Activated CD4-positive, alpha-beta memory T cell treated with anti-CD3 and anti-CD28 coated beads, Interleukin-2, amount 10 ng/mL, durations not matched to agents 7 days and 5 days (primary cell): Measurements from ENCODE around the gene FSTL4. TPM values are rescaled to one million over a fixed set of nuclear protein-coding genes. Genes with fewer than 3 reads are reported as not detected.

ENCODE experiments used
- CTCF ChIA-PET: fragments of 350-600 bp; sonication (Branson Sonifier 250); formaldehyde crosslinking; loops from one replicate; lab custom pipeline; 2021; ENCODE audit warnings: antibody characterized with exemption, inconsistent platforms; lab: Charles Lee
- POLR2A ChIA-PET: fragments of 350-600 bp; sonication (Branson Sonifier 250); formaldehyde crosslinking; loops from one replicate; lab custom pipeline; 2021; ENCODE audit warnings: antibody characterized with exemption; lab: Charles Lee
- DNase-seq: peaks from one replicate; pipeline ENCODE4 v3.0.0-alpha.2; 2020
- H3K27ac Mint-ChIP-seq: one replicate; pipeline ENCODE4 v1.8.0; 2021; ENCODE audit warnings: mild to moderate bottlenecking, mixed read lengths
- H3K27me3 Mint-ChIP-seq: one replicate; pipeline ENCODE4 v1.8.0; 2021; ENCODE audit warnings: mixed read lengths
- H3K36me3 Mint-ChIP-seq: one replicate; pipeline ENCODE4 v1.8.0; 2021; ENCODE audit warnings: low read depth, mixed read lengths
- H3K4me1 Mint-ChIP-seq: one replicate; pipeline ENCODE4 v1.8.0; 2021; ENCODE audit warnings: mixed read lengths
- H3K4me3 Mint-ChIP-seq: one replicate; pipeline ENCODE4 v1.8.0; 2021; ENCODE audit warnings: mild to moderate bottlenecking, mixed read lengths
- H3K9me3 Mint-ChIP-seq: one replicate; pipeline ENCODE4 v1.8.0; 2021; ENCODE audit warnings: mixed read lengths
- total RNA-seq, 2 experiments: library from RNA; stranded (reverse); gene quantifications; one replicate each; pipeline ENCODE4 v1.2.3, GENCODE V29; 2021

The FSTL4 gene
- total RNA-seq, 2 experiments from 2014 or later = not detected

- H3K4me1 Mint-ChIP-seq = peaks cover 8% of the 10 kb centered on the region
- DNase-seq = no peak
- no peak overlapping the region for H3K4me3 Mint-ChIP-seq
- no peaks in the 10 kb centered on the region for H3K9me3 Mint-ChIP-seq
- peaks cover 16% of the 10 kb centered on the region for H3K27me3 Mint-ChIP-seq
- POLR2A ChIA-PET = no interaction called here
- no peak overlapping the region for H3K27ac Mint-ChIP-seq
- CTCF ChIA-PET = interaction anchor here (1.2 to 1.3 kb wide), 2 partner anchors 13 to 19 kb away, joined by 3 read pairs; no protein-coding TSS in a partner anchor
- H3K36me3 Mint-ChIP-seq = no peaks in the 10 kb centered on the region
Observed at GRCh38 chr5:133426264-133426663, 186.1 kb downstream of the FSTL4 start.

GRCh38 chr5:133425764-133426163 is 186.6 kb downstream of the FSTL4 start:
- DNase-seq = no peak
- CTCF ChIA-PET = interaction anchor here (0.7 to 1.3 kb wide), 3 partner anchors 10 to 19 kb away, joined by 3 read pairs; no protein-coding TSS in a partner anchor
- H3K4me1 Mint-ChIP-seq = peaks cover 8% of the 10 kb centered on the region
- H3K4me3 Mint-ChIP-seq = no peak overlapping the region
- no peaks in the 10 kb centered on the region for H3K36me3 Mint-ChIP-seq
- no peak overlapping the region for H3K27ac Mint-ChIP-seq
- peaks cover 15% of the 10 kb centered on the region for H3K27me3 Mint-ChIP-seq
- H3K9me3 Mint-ChIP-seq = no peaks in the 10 kb centered on the region
- POLR2A ChIA-PET = no interaction called here

GRCh38 chr5:133425222-133425621 is 187.1 kb downstream of the FSTL4 start:
- H3K36me3 Mint-ChIP-seq = no peaks in the 10 kb centered on the region
- no peak for DNase-seq
- POLR2A ChIA-PET = no interaction called here

GRCh38 chr5:133423618-133424282 is 188.6 kb downstream of the FSTL4 start:
- no peak overlapping the region for H3K27ac Mint-ChIP-seq
- no peaks in the 10 kb centered on the region for H3K36me3 Mint-ChIP-seq
- DNase-seq = peak; percentile 67
- POLR2A ChIA-PET = interaction anchor here (1.2 kb wide), 1 partner anchor 446 kb away, joined by 3 read pairs; no protein-coding TSS in a partner anchor
- H3K9me3 Mint-ChIP-seq = no peaks in the 10 kb centered on the region
- peaks cover 8% of the 10 kb centered on the region for H3K4me1 Mint-ChIP-seq
- no peak overlapping the region for H3K4me3 Mint-ChIP-seq
- H3K27me3 Mint-ChIP-seq = peaks cover 12% of the 10 kb centered on the region
- CTCF ChIA-PET = interaction anchor here (0.7 to 2.0 kb wide), 25 partner anchors 9 to 556 kb away, joined by 3 to 21 read pairs (median 4); no protein-coding TSS in a partner anchor

More at GRCh38 chr5:133425222-133425621, 187.1 kb downstream of the FSTL4 start:
- H3K9me3 Mint-ChIP-seq = no peaks in the 10 kb centered on the region
- CTCF ChIA-PET = interaction anchor here (0.7 to 1.2 kb wide), 2 partner anchors 11 to 14 kb away, joined by 3 read pairs; no protein-coding TSS in a partner anchor
- peaks cover 13% of the 10 kb centered on the region for H3K27me3 Mint-ChIP-seq
- H3K4me3 Mint-ChIP-seq = no peak overlapping the region
- H3K4me1 Mint-ChIP-seq = peaks cover 8% of the 10 kb centered on the region
- no peak overlapping the region for H3K27ac Mint-ChIP-seq

GRCh38 chr5:133423011-133423617 is 189.2 kb downstream of the FSTL4 start:
- no peak for DNase-seq
- ChIA-PET POLR2A (interaction anchor here (1.2 kb wide), 1 partner anchor 447 kb away, joined by 3 read pairs; no protein-coding TSS in a partner anchor), CTCF (interaction anchor here (0.7 to 2.0 kb wide), 24 partner anchors 9 to 557 kb away, joined by 3 to 21 read pairs (median 4); no protein-coding TSS in a partner anchor)
- H3K4me1 Mint-ChIP-seq = peaks cover 8% of the 10 kb centered on the region
- H3K27me3 Mint-ChIP-seq = peaks cover 14% of the 10 kb centered on the region
- H3K4me3 Mint-ChIP-seq = no peak overlapping the region
- no peaks in the 10 kb centered on the region for H3K9me3 Mint-ChIP-seq
- H3K36me3 Mint-ChIP-seq = no peaks in the 10 kb centered on the region
- no peak overlapping the region for H3K27ac Mint-ChIP-seq

- DNase-seq = no peak
- H3K27me3 Mint-ChIP-seq = peaks cover 19% of the 10 kb centered on the region
- ChIA-PET CTCF (interaction anchor here (0.8 to 1.8 kb wide), 5 partner anchors 16 to 530 kb away, joined by 3 to 6 read pairs (median 3); no protein-coding TSS in a partner anchor), POLR2A (no interaction called here)
- H3K9me3 Mint-ChIP-seq = no peaks in the 10 kb centered on the region
- no peak overlapping the region for H3K27ac Mint-ChIP-seq
- H3K4me1 Mint-ChIP-seq = peaks cover 8% of the 10 kb centered on the region
- H3K4me3 Mint-ChIP-seq = no peak overlapping the region
- no peaks in the 10 kb centered on the region for H3K36me3 Mint-ChIP-seq
Observed at GRCh38 chr5:133421806-133422205, 190.5 kb downstream of the FSTL4 start.

GRCh38 chr5:133421394-133421793 is 190.9 kb downstream of the FSTL4 start:
- H3K9me3 Mint-ChIP-seq = no peaks in the 10 kb centered on the region
- H3K27ac Mint-ChIP-seq = no peak overlapping the region
- H3K36me3 Mint-ChIP-seq = no peaks in the 10 kb centered on the region
- peaks cover 8% of the 10 kb centered on the region for H3K4me1 Mint-ChIP-seq
- peaks cover 23% of the 10 kb centered on the region for H3K27me3 Mint-ChIP-seq
- H3K4me3 Mint-ChIP-seq = no peak overlapping the region
- no peak for DNase-seq
- POLR2A ChIA-PET = no interaction called here
- CTCF ChIA-PET = interaction anchor here (0.8 to 1.8 kb wide), 6 partner anchors 16 to 584 kb away, joined by 3 to 6 read pairs (median 3); partner anchors contain the start of gene VDAC1

GRCh38 chr5:133420440-133421301 is 191.7 kb downstream of the FSTL4 start:
- Mint-ChIP-seq H3K4me3 (no peak overlapping the region), H3K36me3 (no peaks in the 10 kb centered on the region), H3K9me3 (no peaks in the 10 kb centered on the region), H3K27ac (no peak overlapping the region), H3K27me3 (peaks cover 28% of the 10 kb centered on the region), H3K4me1 (peaks cover 8% of the 10 kb centered on the region)
- POLR2A ChIA-PET = no interaction called here
- DNase-seq = no peak
- CTCF ChIA-PET = interaction anchor here (0.8 to 1.8 kb wide), 5 partner anchors 15 to 584 kb away, joined by 3 to 6 read pairs (median 3); partner anchors contain the start of gene VDAC1

GRCh38 chr5:133415906-133416305 is 196.4 kb downstream of the FSTL4 start:
- POLR2A ChIA-PET = no interaction called here
- Mint-ChIP-seq H3K9me3 (no peaks in the 10 kb centered on the region), H3K36me3 (no peaks in the 10 kb centered on the region), H3K27ac (no peak overlapping the region), H3K27me3 (peaks cover 45% of the 10 kb centered on the region), H3K4me1 (no peaks in the 10 kb centered on the region), H3K4me3 (no peak overlapping the region)
- no peak for DNase-seq
- CTCF ChIA-PET = interaction anchor here (0.6 kb wide), 1 partner anchor 337 kb away, joined by 3 read pairs; no protein-coding TSS in a partner anchor

GRCh38 chr5:133415506-133415905 is 196.8 kb downstream of the FSTL4 start:
- Mint-ChIP-seq H3K27me3 (peaks cover 45% of the 10 kb centered on the region), H3K4me3 (no peak overlapping the region), H3K36me3 (no peaks in the 10 kb centered on the region), H3K4me1 (no peaks in the 10 kb centered on the region), H3K27ac (no peak overlapping the region), H3K9me3 (no peaks in the 10 kb centered on the region)
- POLR2A ChIA-PET = no interaction called here
- no peak for DNase-seq
- CTCF ChIA-PET = interaction anchor here (0.6 kb wide), 1 partner anchor 337 kb away, joined by 3 read pairs; no protein-coding TSS in a partner anchor

- H3K9me3 Mint-ChIP-seq = no peaks in the 10 kb centered on the region
- no peaks in the 10 kb centered on the region for H3K36me3 Mint-ChIP-seq
- no peaks in the 10 kb centered on the region for H3K4me1 Mint-ChIP-seq
- no peak for DNase-seq
- no peak overlapping the region for H3K27ac Mint-ChIP-seq
- H3K4me3 Mint-ChIP-seq = no peak overlapping the region
- ChIA-PET POLR2A (no interaction called here), CTCF (no interaction called here)
- peaks cover 42% of the 10 kb centered on the region for H3K27me3 Mint-ChIP-seq
Observed at GRCh38 chr5:133412661-133413060, 199.7 kb downstream of the FSTL4 start.

- Mint-ChIP-seq H3K4me3 (no peak overlapping the region), H3K4me1 (no peaks in the 10 kb centered on the region), H3K36me3 (no peaks in the 10 kb centered on the region), H3K27ac (no peak overlapping the region), H3K9me3 (no peaks in the 10 kb centered on the region), H3K27me3 (peaks cover 27% of the 10 kb centered on the region)
- ChIA-PET POLR2A (no interaction called here), CTCF (interaction anchor here (2.5 kb wide), 1 partner anchor 13 kb away, joined by 15 read pairs; no protein-coding TSS in a partner anchor)
- no peak for DNase-seq
Observed at GRCh38 chr5:133410335-133410828, 202.0 kb downstream of the FSTL4 start.
